Measurements from ENCODE around the gene RPS3.

RPS3 gene

DNA sequence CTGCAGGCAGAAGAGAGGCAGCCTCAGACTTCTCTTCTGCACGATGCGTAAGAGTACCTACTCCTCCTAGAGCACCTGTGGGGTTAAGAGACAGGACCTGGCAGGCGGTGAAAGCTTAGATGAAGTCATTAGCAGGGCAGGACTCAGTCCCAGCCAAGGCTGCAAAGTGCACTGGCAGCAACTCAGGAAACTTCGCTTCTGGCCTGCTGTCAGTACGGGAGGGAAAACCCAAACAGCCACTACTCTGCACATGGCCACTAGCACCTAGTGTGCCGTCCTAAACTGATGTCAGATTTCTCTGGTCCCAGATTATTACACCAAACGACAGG is 42.5 kb downstream of the RPS3 start:
- TF ChIP-seq, protein P1, sequence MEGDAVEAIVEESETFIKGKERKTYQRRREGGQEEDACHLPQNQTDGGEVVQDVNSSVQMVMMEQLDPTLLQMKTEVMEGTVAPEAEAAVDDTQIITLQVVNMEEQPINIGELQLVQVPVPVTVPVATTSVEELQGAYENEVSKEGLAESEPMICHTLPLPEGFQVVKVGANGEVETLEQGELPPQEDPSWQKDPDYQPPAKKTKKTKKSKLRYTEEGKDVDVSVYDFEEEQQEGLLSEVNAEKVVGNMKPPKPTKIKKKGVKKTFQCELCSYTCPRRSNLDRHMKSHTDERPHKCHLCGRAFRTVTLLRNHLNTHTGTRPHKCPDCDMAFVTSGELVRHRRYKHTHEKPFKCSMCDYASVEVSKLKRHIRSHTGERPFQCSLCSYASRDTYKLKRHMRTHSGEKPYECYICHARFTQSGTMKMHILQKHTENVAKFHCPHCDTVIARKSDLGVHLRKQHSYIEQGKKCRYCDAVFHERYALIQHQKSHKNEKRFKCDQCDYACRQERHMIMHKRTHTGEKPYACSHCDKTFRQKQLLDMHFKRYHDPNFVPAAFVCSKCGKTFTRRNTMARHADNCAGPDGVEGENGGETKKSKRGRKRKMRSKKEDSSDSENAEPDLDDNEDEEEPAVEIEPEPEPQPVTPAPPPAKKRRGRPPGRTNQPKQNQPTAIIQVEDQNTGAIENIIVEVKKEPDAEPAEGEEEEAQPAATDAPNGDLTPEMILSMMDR (IDR thresholded peaks at IDR 0.05; ENCODE audit: low read length, missing control alignments) = no peak

DNA sequence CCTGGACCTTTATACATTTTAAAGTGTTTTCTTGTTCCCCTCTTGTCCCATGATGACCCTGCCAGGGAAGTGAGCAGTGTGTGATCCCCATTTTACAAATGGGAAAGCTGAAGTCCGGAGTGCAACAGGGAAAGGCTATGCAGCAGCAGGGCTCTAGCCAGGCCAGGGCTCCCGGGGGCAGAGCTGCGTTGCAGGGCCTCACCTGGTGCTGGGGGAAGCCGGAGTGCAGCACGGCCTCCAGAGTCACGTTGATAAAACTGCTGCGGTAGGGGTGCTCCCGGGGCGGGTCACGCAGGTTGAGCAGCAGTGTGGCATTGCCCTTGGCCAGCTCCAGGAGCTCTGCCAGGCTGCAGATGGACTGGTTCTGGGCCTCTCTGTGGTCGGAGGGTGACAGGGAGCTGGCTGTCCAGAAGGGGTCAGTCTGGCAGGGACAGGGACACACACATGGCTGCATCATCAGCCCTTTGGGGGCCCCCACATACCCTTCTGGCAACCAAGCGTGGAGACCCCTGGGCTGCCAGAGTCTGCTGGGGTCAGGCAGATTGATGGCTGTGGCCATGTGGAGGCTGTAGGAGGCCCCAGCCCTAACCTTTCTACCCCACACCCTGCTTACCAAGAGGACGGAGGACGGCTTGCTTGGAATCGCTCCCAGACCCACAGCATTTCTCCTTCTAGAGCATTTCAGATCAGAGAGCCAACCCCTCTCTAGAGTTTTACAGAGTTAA is 43.0 kb downstream of the RPS3 start:
- TF ChIP-seq, protein P1 (IDR thresholded peaks at IDR 0.05; ENCODE audit: low read length, missing control alignments) = no peak
- DNase-seq (ENCODE audit: low read depth) = no peak
- H3K4me3 ChIP-seq (replicated peaks; ENCODE audit: low read depth, low read length) = no peak overlapping the region

More for the DNA sequence above, 42.5 kb downstream of the RPS3 start:
- no peak for DNase-seq (ENCODE audit: low read depth)
- H3K4me3 ChIP-seq (replicated peaks; ENCODE audit: low read depth, low read length) = no peak overlapping the region

DNA sequence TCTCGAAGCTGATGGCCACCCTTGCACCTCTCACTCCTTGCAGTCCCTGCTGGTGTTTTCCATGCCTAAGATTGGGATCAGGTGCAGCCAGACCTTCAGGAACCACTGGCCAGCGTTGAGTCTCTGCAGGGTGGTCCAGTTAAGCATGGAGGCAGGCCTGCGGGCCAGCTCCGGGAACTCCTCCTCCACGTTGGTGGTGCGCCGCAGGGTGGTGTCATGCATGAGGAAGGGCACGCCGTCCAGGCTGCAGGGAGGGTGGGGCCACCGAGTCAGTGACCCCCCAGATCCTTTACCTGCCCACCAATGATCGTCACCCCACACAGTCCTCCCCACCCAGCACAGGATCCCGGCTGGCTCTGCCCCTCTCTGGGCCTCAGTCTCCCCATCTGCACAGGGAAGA is 43.7 kb downstream of the RPS3 start:
- TF ChIP-seq, protein P1 (IDR thresholded peaks at IDR 0.05; ENCODE audit: low read length, missing control alignments) = no peak
- no peak overlapping the region for H3K4me3 ChIP-seq (replicated peaks; ENCODE audit: low read depth, low read length)
- DNase-seq (ENCODE audit: low read depth) = no peak

DNA sequence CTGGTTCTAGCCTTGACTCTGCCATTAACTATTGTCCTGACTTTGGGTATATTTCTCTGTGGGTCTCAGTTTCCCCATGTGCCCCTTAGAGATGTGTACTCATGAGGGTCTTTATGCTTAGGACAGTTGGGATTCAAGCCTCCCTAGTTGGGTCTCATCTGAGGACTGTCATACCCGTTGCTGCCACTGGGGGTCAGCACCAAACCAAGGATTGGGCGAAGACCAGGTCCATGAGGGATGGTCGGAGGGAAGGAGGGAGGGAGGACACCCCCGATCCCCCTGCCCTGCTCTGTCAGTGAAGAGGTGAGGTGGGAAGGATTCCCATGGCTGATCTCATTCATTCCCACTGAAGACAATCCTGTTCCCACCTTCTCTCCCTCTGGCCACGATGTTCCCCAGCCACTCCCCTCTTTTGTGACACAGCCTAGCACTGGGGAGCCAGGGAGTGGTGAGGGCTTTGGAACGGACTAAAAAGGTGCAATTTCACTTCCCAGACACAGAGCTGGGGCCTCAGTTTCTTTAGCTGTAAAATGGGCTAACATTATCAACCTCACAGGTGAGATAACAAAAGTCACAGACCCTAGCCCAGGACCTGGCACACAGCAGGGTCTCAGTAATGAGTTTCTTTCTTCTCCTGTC is 46.1 kb downstream of the RPS3 start:
- no peak overlapping the region for H3K4me3 ChIP-seq (replicated peaks; ENCODE audit: low read depth, low read length)
- TF ChIP-seq, protein P1 (IDR thresholded peaks at IDR 0.05; ENCODE audit: low read length, missing control alignments) = peak; percentile 95
- DNase-seq (ENCODE audit: low read depth) = peak; percentile 57

DNA sequence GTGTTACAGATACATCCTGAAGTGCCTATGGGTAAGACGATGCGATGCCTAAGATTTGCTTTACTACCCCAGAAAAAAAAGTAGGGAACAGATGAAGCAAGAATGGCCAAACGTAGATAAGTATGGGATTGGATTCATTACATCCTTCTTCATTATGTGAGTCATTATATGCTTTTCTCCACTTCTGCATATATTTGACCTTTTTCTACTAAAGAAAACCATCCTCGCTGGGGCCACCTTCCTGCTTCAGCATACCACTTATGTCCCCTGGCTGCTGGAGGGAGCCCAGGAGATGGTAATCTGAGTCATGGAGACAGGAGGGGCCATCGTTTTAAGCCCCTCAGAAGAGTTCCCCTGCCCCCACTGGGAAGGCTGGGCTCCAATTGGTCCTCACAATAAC is 48.1 kb downstream of the RPS3 start:
- no peak for DNase-seq (ENCODE audit: low read depth)
- no peak overlapping the region for H3K4me3 ChIP-seq (replicated peaks; ENCODE audit: low read depth, low read length)
- TF ChIP-seq, protein P1 (IDR thresholded peaks at IDR 0.05; ENCODE audit: low read length, missing control alignments) = no peak

DNA sequence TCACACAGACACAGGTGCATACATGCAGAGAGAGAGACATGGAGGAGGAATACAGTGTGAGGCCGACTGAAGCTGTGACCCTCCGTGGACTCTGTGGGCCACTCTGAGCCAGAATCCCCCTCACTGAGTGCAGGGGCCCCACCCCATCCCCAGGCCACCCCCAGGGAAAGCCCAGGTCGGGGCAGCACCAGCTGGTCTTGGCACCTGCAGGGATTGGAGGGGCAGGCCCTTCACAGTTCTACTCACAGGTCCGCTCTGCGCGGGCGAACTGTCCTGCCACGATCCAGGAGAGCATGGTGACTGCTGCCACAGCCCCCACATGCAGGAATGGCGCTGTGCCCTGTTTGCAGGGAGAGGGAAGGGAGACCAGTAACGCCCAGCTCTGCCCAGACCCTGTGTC is 50.0 kb downstream of the RPS3 start:
- no peak overlapping the region for H3K4me3 ChIP-seq (replicated peaks; ENCODE audit: low read depth, low read length)
- TF ChIP-seq, protein P1 (IDR thresholded peaks at IDR 0.05; ENCODE audit: low read length, missing control alignments) = no peak
- no peak for DNase-seq (ENCODE audit: low read depth)

DNA sequence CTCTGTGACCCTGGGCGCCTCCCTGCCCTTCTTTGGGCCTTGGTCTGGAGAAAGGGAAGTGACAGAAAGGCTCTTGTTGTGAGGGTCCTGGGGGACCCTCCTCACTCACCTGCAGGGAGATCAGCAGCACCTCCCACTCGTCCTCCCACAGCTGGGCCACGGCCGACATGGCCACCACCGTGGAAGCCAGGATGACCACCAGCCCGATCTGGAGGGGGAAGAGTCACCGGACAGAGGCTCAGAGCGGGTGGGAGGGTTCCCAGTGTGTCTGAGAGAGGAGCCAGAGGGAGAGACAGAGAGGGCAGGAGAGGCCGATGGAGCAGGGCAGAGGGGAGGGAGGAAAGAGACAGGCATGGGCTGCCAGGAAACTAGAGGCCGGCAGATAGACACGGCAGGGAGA is 50.5 kb downstream of the RPS3 start:
- no peak for DNase-seq (ENCODE audit: low read depth)
- TF ChIP-seq, protein P1 (IDR thresholded peaks at IDR 0.05; ENCODE audit: low read length, missing control alignments) = no peak
- H3K4me3 ChIP-seq (replicated peaks; ENCODE audit: low read depth, low read length) = no peak overlapping the region

Measured in fibroblast of pulmonary artery (primary cell).